GM23248 (cell line): Measurements from ENCODE around the gene PHTF1.

ENCODE experiments used
- EZH2 ChIP-seq: fragments of 200-600 bp; sonication (generic); IDR thresholded peaks from 2 replicates; pipeline ENCODE4 v1.6.1; 2018; ENCODE audit warnings: antibody characterized with exemption, mild to moderate bottlenecking; ENCODE audit not compliant: insufficient read depth, poor library complexity, severe bottlenecking
- EZH2phosphoT487 ChIP-seq: fragments of 200-600 bp; sonication (generic); IDR thresholded peaks from 2 replicates; pipeline ENCODE4 v1.6.1; 2018; ENCODE audit warnings: antibody characterized with exemption, moderate library complexity, mild to moderate bottlenecking, low read depth; ENCODE audit not compliant: insufficient read depth

DNA sequence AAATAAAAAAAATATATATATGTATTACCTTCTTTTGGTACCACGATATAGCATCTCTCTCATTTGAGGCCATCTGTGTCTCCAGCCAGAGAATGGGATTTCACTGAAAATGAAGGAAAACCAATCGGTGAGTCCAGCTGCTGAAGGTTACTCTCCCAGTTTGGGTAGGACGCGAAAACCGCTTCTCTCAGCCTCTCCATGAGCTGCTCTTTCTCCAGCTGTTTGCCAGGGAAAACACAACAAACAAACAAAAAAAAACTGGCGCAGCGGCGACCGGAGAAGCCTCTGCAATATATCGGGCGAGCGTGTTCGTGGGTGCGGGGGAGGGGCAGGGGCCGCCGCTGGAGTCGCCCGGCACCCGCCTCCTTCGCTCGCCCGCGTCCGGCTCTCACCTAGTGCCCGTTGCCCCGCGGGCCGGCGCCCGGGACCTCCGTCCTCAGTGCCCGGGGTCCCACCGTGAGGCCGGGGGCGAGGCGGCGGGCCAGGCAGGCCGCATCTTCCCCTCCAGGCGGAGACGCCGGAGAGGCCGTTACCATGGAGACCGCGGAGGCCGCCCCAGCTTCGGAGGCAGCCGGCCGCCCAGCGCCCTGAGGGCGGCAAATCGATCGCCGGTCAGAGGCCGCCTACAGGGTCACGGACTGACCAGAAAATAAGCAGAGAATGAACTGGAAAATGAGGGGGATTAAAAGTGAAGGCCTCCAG is 504 bp downstream of the PHTF1 start:
- TF ChIP-seq EZH2 (no peak), EZH2phosphoT487 (no peak)
